Suprapubic skin (tissue), 4 donors: ENCODE data around the gene ZBTB21.

Experiments used
- CTCF ChIP-seq, 2 donors: fragments of 200-600 bp in 1 of 2; fragments of 450-650 bp in 1 of 2; sonication (generic) in 1 of 2; IDR thresholded peaks; one replicate each; pipeline ENCODE4 v1.5.1; 2016 to 2019; ENCODE audit warnings: antibody characterized with exemption in 2 of 2, mild to moderate bottlenecking in 1 of 2, moderate library complexity in 1 of 2
- POLR2A ChIP-seq, 2 donors: fragments of 450-650 bp; IDR thresholded peaks; one replicate each; pipeline ENCODE4 v1.6.1; 2017; ENCODE audit warnings: antibody characterized with exemption in 2 of 2, mild to moderate bottlenecking in 2 of 2, moderate library complexity in 2 of 2
- POLR2AphosphoS5 ChIP-seq, 3 donors: sonication (generic); formaldehyde crosslinking; IDR thresholded peaks; one replicate each; pipeline ENCODE4 v1.6.1; 2017; ENCODE audit warnings: antibody characterized with exemption in 3 of 3

GRCh38 chr21:41973427-41973831 lies 36.7 kb downstream of the ZBTB21 start:
- TF ChIP-seq CTCF (IDR thresholded peaks at IDR 0.05) (no peak), POLR2A (IDR thresholded peaks at IDR 0.05) (no peak), POLR2AphosphoS5 (IDR thresholded peaks at IDR 0.05) (no peak)
